ENCODE results near the gene ROR2. TPM values are rescaled to one million over a fixed set of nuclear protein-coding genes. Genes with fewer than 3 reads are reported as not detected.

The ROR2 gene
- total RNA-seq, 1 donor from 2014 or later: 0.32 TPM

- Histone ChIP-seq H3K4me1 (no peaks in the 10 kb centered on the region), H3K4me3 (no peak overlapping the region), H3K27ac (no peak overlapping the region), H3K36me3 (no peaks in the 10 kb centered on the region), H3K27me3 (no peaks in the 10 kb centered on the region), H3K9me3 (no peaks in the 10 kb centered on the region)
- intact Hi-C loops (cut with DNase I): no loop called here
- peak in 1 of 2 donors; percentile 31 for DNase-seq (ENCODE audit: low spot score in 2 of 2)
- no peak for TF ChIP-seq CTCF (IDR thresholded peaks at IDR 0.05)
Observed at GRCh38 chr9:91920630-91921350, 29.2 kb downstream of the ROR2 start.

- H3K36me3 ChIP-seq: no peaks in the 10 kb centered on the region
- no peaks in the 10 kb centered on the region for H3K4me1 ChIP-seq
- no peak overlapping the region for H3K4me3 ChIP-seq
- H3K27me3 ChIP-seq: no peaks in the 10 kb centered on the region
- intact Hi-C loops (cut with DNase I): no loop called here
- H3K9me3 ChIP-seq: no peaks in the 10 kb centered on the region
- TF ChIP-seq CTCF (IDR thresholded peaks at IDR 0.05): no peak
- DNase-seq (ENCODE audit: low spot score in 2 of 2): peak in 1 of 2 donors; percentile 19
- no peak overlapping the region for H3K27ac ChIP-seq
Observed at GRCh38 chr9:91919621-91920020, 30.4 kb downstream of the ROR2 start.

- peak in 1 of 2 donors; percentile 11 for DNase-seq (ENCODE audit: low spot score in 2 of 2)
- intact Hi-C loops (cut with DNase I): no loop called here
- Histone ChIP-seq H3K4me3 (no peak overlapping the region), H3K9me3 (no peaks in the 10 kb centered on the region), H3K4me1 (no peaks in the 10 kb centered on the region), H3K36me3 (no peaks in the 10 kb centered on the region), H3K27ac (no peak overlapping the region), H3K27me3 (no peaks in the 10 kb centered on the region)
- no peak for TF ChIP-seq CTCF (IDR thresholded peaks at IDR 0.05)
Observed at GRCh38 chr9:91917436-91917835, 32.6 kb downstream of the ROR2 start.

GRCh38 chr9:91915524-91916263, 34.3 kb downstream of the ROR2 start:
- Histone ChIP-seq H3K4me3 (no peak overlapping the region), H3K27me3 (no peaks in the 10 kb centered on the region), H3K4me1 (no peaks in the 10 kb centered on the region), H3K9me3 (no peaks in the 10 kb centered on the region), H3K36me3 (no peaks in the 10 kb centered on the region), H3K27ac (no peak overlapping the region)
- DNase-seq (ENCODE audit: low spot score in 2 of 2): no peak
- TF ChIP-seq CTCF (IDR thresholded peaks at IDR 0.05): no peak
- intact Hi-C loops (cut with DNase I): no loop called here

DNA sequence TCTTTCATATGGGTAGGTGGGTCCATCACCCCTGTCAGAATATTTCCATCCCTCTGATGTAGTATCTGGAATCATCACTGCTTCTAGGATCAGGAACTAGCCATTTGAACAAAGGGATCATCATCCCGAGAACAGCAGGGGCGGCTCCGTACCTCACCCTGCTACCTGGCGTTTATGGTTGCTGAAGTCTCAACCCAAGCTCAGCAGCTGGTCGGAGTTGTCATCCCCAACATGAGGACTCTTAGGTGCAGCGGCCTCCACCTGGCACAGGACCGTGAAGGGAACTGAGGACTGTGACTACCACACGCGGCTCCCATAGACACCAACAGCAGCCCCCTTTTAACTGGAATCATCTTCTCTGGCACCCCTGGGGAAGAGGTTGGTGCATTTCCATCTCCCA, 35.1 kb downstream of the ROR2 start:
- TF ChIP-seq CTCF (IDR thresholded peaks at IDR 0.05): no peak
- H3K4me1 ChIP-seq: no peaks in the 10 kb centered on the region
- no peak overlapping the region for H3K27ac ChIP-seq
- intact Hi-C loops (cut with DNase I): no loop called here
- no peaks in the 10 kb centered on the region for H3K9me3 ChIP-seq
- H3K36me3 ChIP-seq: no peaks in the 10 kb centered on the region
- peak in 1 of 2 donors; percentile 35 for DNase-seq (ENCODE audit: low spot score in 2 of 2)
- no peak overlapping the region for H3K4me3 ChIP-seq
- H3K27me3 ChIP-seq: no peaks in the 10 kb centered on the region

Data from ascending aorta (tissue), 2 donors.